Spleen (tissue), 11 donors: Measurements from ENCODE around the gene VWF. TPM values are rescaled to one million over a fixed set of nuclear protein-coding genes. Genes with fewer than 3 reads are reported as not detected.

Experiments
- DNase-seq: peaks from one replicate; pipeline ENCODE4 v3.0.0-alpha.2; 2020
- H3K27ac ChIP-seq, 8 donors: fragments of 200-600 bp; sonication (generic) in 7 of 8; 1 replicate in 4 of 8; 2 replicates in 4 of 8; pipeline versions ENCODE4 v1.5.0 to v1.8.0; 2016 to 2021; ENCODE audit warnings: inconsistent platforms in 4 of 8, mild to moderate bottlenecking in 4 of 8, moderate library complexity in 1 of 8
- H3K27me3 ChIP-seq, 7 donors: fragments of 200-600 bp; sonication (generic) in 6 of 7; replicated peaks in 1 of 7; 1 replicate in 4 of 7; 2 replicates in 3 of 7; pipeline versions ENCODE4 v1.5.0 to v1.8.0; 2016 to 2021; ENCODE audit warnings: inconsistent platforms in 3 of 7, mild to moderate bottlenecking in 1 of 7
- H3K36me3 ChIP-seq, 6 donors: fragments of 200-600 bp; sonication (generic) in 5 of 6; 1 replicate in 4 of 6; 2 replicates in 2 of 6; pipeline versions ENCODE4 v1.5.0 to v1.8.0; 2016 to 2021; ENCODE audit warnings: inconsistent platforms in 2 of 6
- H3K4me1 ChIP-seq, 6 donors: fragments of 200-600 bp; sonication (generic) in 5 of 6; 1 replicate in 3 of 6; 2 replicates in 3 of 6; pipeline versions ENCODE4 v1.5.0 to v1.8.0; 2016 to 2021; ENCODE audit warnings: inconsistent platforms in 3 of 6
- H3K4me3 ChIP-seq, 8 donors: fragments of 200-600 bp; sonication (generic) in 7 of 8; 1 replicate in 4 of 8; 2 replicates in 4 of 8; pipeline versions ENCODE4 v1.5.0 to v1.8.0; 2016 to 2021; ENCODE audit warnings: inconsistent platforms in 4 of 8, mild to moderate bottlenecking in 4 of 8, moderate library complexity in 2 of 8
- H3K9me3 ChIP-seq, 8 donors: fragments of 200-600 bp; sonication (generic) in 7 of 8; 1 replicate in 4 of 8; 2 replicates in 4 of 8; pipeline versions ENCODE4 v1.5.0 to v1.8.0; 2016 to 2021; ENCODE audit warnings: inconsistent platforms in 4 of 8
- POLR2A ChIP-seq, 3 donors: fragments of 450-650 bp; IDR thresholded peaks; one replicate each; pipeline ENCODE4 v1.5.1; 2017; ENCODE audit warnings: antibody characterized with exemption in 3 of 3, mild to moderate bottlenecking in 1 of 3
- POLR2AphosphoS5 ChIP-seq, 3 donors: sonication (generic); formaldehyde crosslinking; IDR thresholded peaks; one replicate each; pipeline ENCODE4 v1.5.1; 2017; ENCODE audit warnings: antibody characterized with exemption in 3 of 3
- WGBS, 5 donors: extraction: QIAGEN DNeasy Blood & Tissue Kit in 3 of 5; methylation state at CpG; one replicate each; pipeline versions ENCODE4 v1.1.5 to v1.1.7; 2013 to 2018; 5-methylcytosine and 5-hydroxymethylcytosine counted together
- intact Hi-C: fragments of 100-400 bp; cut with DNase I; formaldehyde crosslinking; loops from one replicate; pipeline ENCODE4 v1.15.0; 2023; ENCODE audit warnings: low total_unique reads
- polyA plus RNA-seq, 3 donors: library from polyadenylated mRNA; stranded (reverse); fragments of 200-250 nt; gene quantifications; one replicate each; pipeline ENCODE4 v1.2.1, GENCODE V29; 2013
- total RNA-seq, 7 donors: library from RNA; depleted of rRNA in 3 of 7; stranded (reverse); fragments of >200 nt in 3 of 7; fragmentation: NEBNext Ultra II Directional in 4 of 7; extraction: Animal tissue kit (Norgen Biotek cat#: 25700) in 4 of 7; gene quantifications; one replicate each; pipeline versions ENCODE4 v1.1.0 to v1.2.1, GENCODE V29; 2016 to 2021
- TF ChIP-seq, protein P1 (sequence below), 11 experiments: fragments of 200-600 bp in 7 of 11; fragments of 450-650 bp in 4 of 11; sonication (generic) in 4 of 11; IDR thresholded peaks in 8 of 11; conservative IDR thresholded peaks in 3 of 11; 1 replicate in 7 of 11; 2 replicates in 4 of 11; pipeline versions ENCODE4 v1.4.0 to v1.8.0; 2016 to 2021; ENCODE audit warnings: antibody characterized with exemption in 11 of 11, inconsistent platforms in 4 of 11, mild to moderate bottlenecking in 1 of 11
- donor health status: healthy with polysubstance abuse.
- donor health status: DM: no; HTN: no; CAD: no; lungs with moderate emphysema.
- donor health status: DM: no; HTN: no; CAD: no.
- donor health status: Bipolar disorder and iron deficiency.
- donor health status: healthy.
- donor health status: DM: no; HTN: no; CAD: no.
- donor health status: DM: yes; HTN: yes; CAD: no.

Gene VWF
- total and polyA plus RNA-seq, 10 donors, result 12.9 to 957 (median 321) TPM

DNA sequence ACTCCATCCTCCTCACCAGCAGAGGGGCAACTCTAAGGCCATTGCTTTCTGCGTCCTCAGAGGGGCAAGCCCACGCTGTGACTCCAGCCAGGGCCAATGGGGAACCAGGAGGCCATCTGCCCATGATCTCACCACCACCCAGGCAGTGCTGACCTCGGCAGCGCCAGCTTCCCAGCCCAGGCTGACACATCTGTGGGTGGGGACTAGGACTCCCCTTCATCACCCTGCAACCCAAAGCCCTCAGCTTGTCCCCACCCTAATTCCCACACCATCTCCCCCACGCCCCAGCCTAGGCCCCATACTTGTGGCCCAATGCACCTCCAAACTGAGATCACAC is 58.6 kb downstream of the VWF start:
- H3K9me3 ChIP-seq, result no peaks in the 10 kb centered on the region
- H3K27me3 ChIP-seq, result peaks cover 0 to 8% (median 0%) of the 10 kb centered on the region in 7 donors
- peaks cover 0 to 34% (median 6%) of the 10 kb centered on the region in 6 donors for H3K36me3 ChIP-seq
- H3K4me1 ChIP-seq, result peaks cover 0 to 38% (median 15%) of the 10 kb centered on the region in 6 donors
- no peak overlapping the region for H3K4me3 ChIP-seq
- H3K27ac ChIP-seq, result peak overlapping the region in 5 of 8 donors; percentile 33 to 71 (median 63)
- intact Hi-C loops, result loop anchor here (5.0 to 10.0 kb wide), 2 partner anchors 129 to 211 kb away; no protein-coding TSS in a partner anchor
- 71 to 89% (median 83%) methylated on average over 3 to 5 of the region's 5 CpGs for WGBS, 5 donors
- no peak for DNase-seq
- TF ChIP-seq POLR2AphosphoS5 (IDR thresholded peaks at IDR 0.05) (no peak), POLR2A (IDR thresholded peaks at IDR 0.05) (no peak)
- TF ChIP-seq, protein P1, sequence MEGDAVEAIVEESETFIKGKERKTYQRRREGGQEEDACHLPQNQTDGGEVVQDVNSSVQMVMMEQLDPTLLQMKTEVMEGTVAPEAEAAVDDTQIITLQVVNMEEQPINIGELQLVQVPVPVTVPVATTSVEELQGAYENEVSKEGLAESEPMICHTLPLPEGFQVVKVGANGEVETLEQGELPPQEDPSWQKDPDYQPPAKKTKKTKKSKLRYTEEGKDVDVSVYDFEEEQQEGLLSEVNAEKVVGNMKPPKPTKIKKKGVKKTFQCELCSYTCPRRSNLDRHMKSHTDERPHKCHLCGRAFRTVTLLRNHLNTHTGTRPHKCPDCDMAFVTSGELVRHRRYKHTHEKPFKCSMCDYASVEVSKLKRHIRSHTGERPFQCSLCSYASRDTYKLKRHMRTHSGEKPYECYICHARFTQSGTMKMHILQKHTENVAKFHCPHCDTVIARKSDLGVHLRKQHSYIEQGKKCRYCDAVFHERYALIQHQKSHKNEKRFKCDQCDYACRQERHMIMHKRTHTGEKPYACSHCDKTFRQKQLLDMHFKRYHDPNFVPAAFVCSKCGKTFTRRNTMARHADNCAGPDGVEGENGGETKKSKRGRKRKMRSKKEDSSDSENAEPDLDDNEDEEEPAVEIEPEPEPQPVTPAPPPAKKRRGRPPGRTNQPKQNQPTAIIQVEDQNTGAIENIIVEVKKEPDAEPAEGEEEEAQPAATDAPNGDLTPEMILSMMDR (IDR thresholded peaks at IDR 0.05 in 8 of 11, conservative IDR thresholded peaks at IDR 0.05 in 3 of 11), result no peak

DNA sequence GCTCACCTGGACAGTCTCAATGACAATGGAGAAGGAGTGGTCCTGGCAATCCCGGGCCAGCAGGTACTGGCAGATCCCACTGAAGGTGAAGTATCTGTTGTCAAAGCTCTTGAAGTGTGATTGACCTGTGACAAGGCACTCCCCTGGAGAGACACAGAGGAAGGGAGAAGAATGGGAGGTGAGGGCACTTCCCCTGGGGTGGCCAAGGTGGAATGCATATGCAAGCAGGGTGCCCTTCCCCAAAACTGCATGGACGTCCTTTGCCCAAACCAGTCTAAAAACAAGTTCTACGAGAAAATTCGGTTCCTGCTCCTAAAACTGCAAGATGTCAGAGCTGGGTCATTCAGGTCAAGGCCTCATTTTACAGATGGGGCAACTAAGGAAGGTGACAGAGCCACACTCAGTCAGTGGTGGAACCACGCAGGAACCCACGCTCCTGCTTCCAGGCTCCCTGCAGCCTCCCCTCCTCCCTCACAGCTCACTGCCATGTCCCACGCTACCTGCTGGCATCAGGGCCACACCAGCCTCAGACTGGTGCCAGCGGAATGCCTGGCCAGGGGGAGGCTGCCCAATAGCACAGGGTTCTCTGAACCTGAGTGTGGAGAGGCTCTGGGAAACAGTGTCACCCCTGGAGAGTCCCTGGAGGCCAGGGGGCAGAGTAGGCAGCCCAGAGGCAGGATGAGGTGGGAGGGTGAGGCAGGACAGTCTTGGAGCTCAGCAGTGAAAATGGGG is 59.2 kb downstream of the VWF start:
- DNase-seq, result no peak
- Histone ChIP-seq H3K9me3 (no peaks in the 10 kb centered on the region), H3K27me3 (peaks cover 0 to 8% (median 0%) of the 10 kb centered on the region in 7 donors), H3K4me1 (peaks cover 0 to 35% (median 15%) of the 10 kb centered on the region in 6 donors), H3K36me3 (peaks cover 0 to 33% (median 6%) of the 10 kb centered on the region in 6 donors), H3K27ac (peak overlapping the region in 4 of 8 donors; percentile 56 to 71 (median 64)), H3K4me3 (no peak overlapping the region)
- TF ChIP-seq, protein P1 (IDR thresholded peaks at IDR 0.05 in 8 of 11, conservative IDR thresholded peaks at IDR 0.05 in 3 of 11), result no peak
- TF ChIP-seq POLR2A (IDR thresholded peaks at IDR 0.05) (no peak), POLR2AphosphoS5 (IDR thresholded peaks at IDR 0.05) (no peak)
- WGBS, 5 donors, result 85 to 94% (median 86%) methylated on average over 8 of the region's 8 CpGs
- intact Hi-C loops, result loop anchor here (5.0 to 10.0 kb wide), 2 partner anchors 130 to 212 kb away; no protein-coding TSS in a partner anchor

DNA sequence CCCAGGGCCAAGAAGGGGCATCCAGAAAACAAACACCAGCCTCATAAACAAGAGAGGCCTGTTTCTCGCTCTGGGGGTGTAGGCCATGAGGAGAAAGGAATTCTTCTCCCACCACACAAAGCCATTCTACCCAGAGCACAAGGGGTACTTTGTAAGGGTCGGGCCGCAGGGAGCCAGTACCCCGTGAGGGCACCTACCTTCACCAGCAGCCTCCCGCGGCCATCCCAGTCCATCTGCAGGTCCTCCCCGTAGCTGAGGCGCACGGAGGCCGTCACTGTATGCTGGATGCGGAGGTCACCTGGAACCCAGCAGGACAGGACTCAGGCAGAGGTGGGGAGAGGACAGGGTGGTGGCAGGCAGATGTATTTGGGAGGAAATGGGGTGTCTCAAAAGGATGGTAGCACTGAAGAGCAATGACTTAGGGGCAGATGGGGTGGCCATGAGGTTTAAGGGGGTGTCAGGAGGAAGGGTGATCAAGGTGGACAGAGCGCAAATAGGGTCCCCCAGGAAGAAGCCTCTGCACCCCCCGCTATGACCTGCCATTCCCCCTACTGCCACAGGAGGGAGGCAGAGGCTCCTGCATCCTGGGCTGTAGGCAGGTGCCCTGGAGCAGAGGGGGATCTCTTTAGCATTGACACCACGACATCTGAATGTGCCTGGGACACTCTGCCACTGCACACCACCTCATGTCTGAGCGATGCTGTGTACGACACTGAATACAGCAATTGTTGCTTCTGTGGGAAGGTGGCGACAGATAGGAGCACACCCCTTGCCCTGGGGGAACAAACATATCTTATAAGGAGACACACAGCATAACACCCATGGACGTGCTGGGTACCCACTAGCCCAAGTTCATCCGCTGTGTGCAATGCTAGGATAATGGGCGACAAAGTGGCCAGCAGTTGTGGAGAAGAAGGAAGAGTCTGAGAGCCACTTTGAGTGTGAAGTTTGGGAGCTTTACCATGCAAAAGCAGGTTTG is 61.4 kb downstream of the VWF start:
- 58 to 69% (median 67%) methylated on average over 20 of the region's 20 CpGs for WGBS, 5 donors
- peaks cover 0 to 15% (median 3%) of the 10 kb centered on the region in 6 donors for H3K4me1 ChIP-seq
- H3K9me3 ChIP-seq, result no peaks in the 10 kb centered on the region
- no peak overlapping the region for H3K4me3 ChIP-seq
- DNase-seq, result peak; percentile 84
- peak overlapping the region in 1 of 8 donors; percentile 17 for H3K27ac ChIP-seq
- TF ChIP-seq POLR2A (IDR thresholded peaks at IDR 0.05), result no peak
- TF ChIP-seq, protein P1 (IDR thresholded peaks at IDR 0.05 in 8 of 11, conservative IDR thresholded peaks at IDR 0.05 in 3 of 11), result peak; percentile 74 to 94 (median 87)
- TF ChIP-seq POLR2AphosphoS5 (IDR thresholded peaks at IDR 0.05), result peak in 2 of 3 donors; percentile 25 to 31
- intact Hi-C loops, result loop anchor here (5.0 to 10.0 kb wide), 2 partner anchors 132 to 224 kb away; no protein-coding TSS in a partner anchor
- peaks cover 0 to 39% (median 8%) of the 10 kb centered on the region in 6 donors for H3K36me3 ChIP-seq
- H3K27me3 ChIP-seq, result peaks cover 0 to 15% (median 0%) of the 10 kb centered on the region in 7 donors
